ENCODE data around the gene STIM1. TPM values are rescaled to one million over a fixed set of nuclear protein-coding genes. Genes with fewer than 3 reads are reported as not detected.

The STIM1 gene
- total RNA-seq, 1 experiment from 2014 or later, result 28.3 TPM

- Histone ChIP-seq H3K79me2 (ENCODE audit: low read depth) (no peaks in the 10 kb centered on the region), H4K20me1 (ENCODE audit: insufficient read depth) (no peaks in the 10 kb centered on the region), H3K36me3 (ENCODE audit: low read depth) (no peaks in the 10 kb centered on the region), H3K27ac (no peak overlapping the region), H3K27me3 (ENCODE audit: insufficient read depth, low read depth) (no peaks in the 10 kb centered on the region), H3K4me2 (no peak overlapping the region), H3F3A (ENCODE audit: insufficient read depth, low read depth) (no peaks in the 10 kb centered on the region), H3K4me1 (replicated peaks; ENCODE audit: insufficient read depth) (peaks cover 12% of the 10 kb centered on the region), H3K9me2 (ENCODE audit: insufficient read depth) (no peaks in the 10 kb centered on the region), H3K4me3 (no peak overlapping the region), H2AFZ (no peak overlapping the region), H3K9me3 (ENCODE audit: insufficient read depth, low read depth) (no peaks in the 10 kb centered on the region)
- intact Hi-C loops (cut with micrococcal nuclease; ENCODE audit: unreplicated experiment), result no loop called here
- ChIA-PET POLR2A (ENCODE audit: unreplicated experiment) (no interaction called here), CTCF (no interaction called here)
- DNase-seq, result no peak
- TF ChIP-seq EZH2 (IDR thresholded peaks at IDR 0.05; ENCODE audit: low read depth), result no peak
- TF ChIP-seq, protein P1, sequence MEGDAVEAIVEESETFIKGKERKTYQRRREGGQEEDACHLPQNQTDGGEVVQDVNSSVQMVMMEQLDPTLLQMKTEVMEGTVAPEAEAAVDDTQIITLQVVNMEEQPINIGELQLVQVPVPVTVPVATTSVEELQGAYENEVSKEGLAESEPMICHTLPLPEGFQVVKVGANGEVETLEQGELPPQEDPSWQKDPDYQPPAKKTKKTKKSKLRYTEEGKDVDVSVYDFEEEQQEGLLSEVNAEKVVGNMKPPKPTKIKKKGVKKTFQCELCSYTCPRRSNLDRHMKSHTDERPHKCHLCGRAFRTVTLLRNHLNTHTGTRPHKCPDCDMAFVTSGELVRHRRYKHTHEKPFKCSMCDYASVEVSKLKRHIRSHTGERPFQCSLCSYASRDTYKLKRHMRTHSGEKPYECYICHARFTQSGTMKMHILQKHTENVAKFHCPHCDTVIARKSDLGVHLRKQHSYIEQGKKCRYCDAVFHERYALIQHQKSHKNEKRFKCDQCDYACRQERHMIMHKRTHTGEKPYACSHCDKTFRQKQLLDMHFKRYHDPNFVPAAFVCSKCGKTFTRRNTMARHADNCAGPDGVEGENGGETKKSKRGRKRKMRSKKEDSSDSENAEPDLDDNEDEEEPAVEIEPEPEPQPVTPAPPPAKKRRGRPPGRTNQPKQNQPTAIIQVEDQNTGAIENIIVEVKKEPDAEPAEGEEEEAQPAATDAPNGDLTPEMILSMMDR (conservative IDR thresholded peaks at IDR 0.05), result no peak
- BruUV-seq (replicated peaks), result no TSS peak
These were observed 112.2 kb downstream of the STIM1 start for GRCh38 chr11:3967695-3968094.

- no TSS peak for BruUV-seq (replicated peaks)
- peaks cover 12% of the 10 kb centered on the region for H3K4me1 ChIP-seq (replicated peaks; ENCODE audit: insufficient read depth)
- TF ChIP-seq, protein P1 (conservative IDR thresholded peaks at IDR 0.05), result no peak
- no peak for TF ChIP-seq EZH2 (IDR thresholded peaks at IDR 0.05; ENCODE audit: low read depth)
- no peaks in the 10 kb centered on the region for H3K27me3 ChIP-seq (ENCODE audit: insufficient read depth, low read depth)
- no peak overlapping the region for H3K4me2 ChIP-seq
- H3K9me2 ChIP-seq (ENCODE audit: insufficient read depth), result no peaks in the 10 kb centered on the region
- intact Hi-C loops (cut with micrococcal nuclease; ENCODE audit: unreplicated experiment), result no loop called here
- H3K27ac ChIP-seq, result no peak overlapping the region
- H3F3A ChIP-seq (ENCODE audit: insufficient read depth, low read depth), result no peaks in the 10 kb centered on the region
- no peaks in the 10 kb centered on the region for H3K9me3 ChIP-seq (ENCODE audit: insufficient read depth, low read depth)
- no peaks in the 10 kb centered on the region for H3K36me3 ChIP-seq (ENCODE audit: low read depth)
- DNase-seq, result no peak
- ChIA-PET POLR2A (ENCODE audit: unreplicated experiment) (no interaction called here), CTCF (interaction anchor here (0.6 kb wide), 1 partner anchor 117 kb away, joined by 4 read pairs; no protein-coding TSS in a partner anchor)
- H3K4me3 ChIP-seq, result no peak overlapping the region
- H4K20me1 ChIP-seq (ENCODE audit: insufficient read depth), result no peaks in the 10 kb centered on the region
- no peaks in the 10 kb centered on the region for H3K79me2 ChIP-seq (ENCODE audit: low read depth)
- no peak overlapping the region for H2AFZ ChIP-seq
These were observed 113.7 kb downstream of the STIM1 start for GRCh38 chr11:3969200-3969599.

GRCh38 chr11:3969613-3970012, 114.1 kb downstream of the STIM1 start:
- Histone ChIP-seq H4K20me1 (ENCODE audit: insufficient read depth) (no peaks in the 10 kb centered on the region), H3F3A (ENCODE audit: insufficient read depth, low read depth) (no peaks in the 10 kb centered on the region), H3K27ac (no peak overlapping the region), H3K27me3 (ENCODE audit: insufficient read depth, low read depth) (no peaks in the 10 kb centered on the region), H3K4me2 (no peak overlapping the region), H3K4me1 (replicated peaks; ENCODE audit: insufficient read depth) (peaks cover 12% of the 10 kb centered on the region), H3K4me3 (no peak overlapping the region), H3K9me2 (ENCODE audit: insufficient read depth) (no peaks in the 10 kb centered on the region), H3K79me2 (ENCODE audit: low read depth) (no peaks in the 10 kb centered on the region), H3K9me3 (ENCODE audit: insufficient read depth, low read depth) (no peaks in the 10 kb centered on the region), H2AFZ (no peak overlapping the region), H3K36me3 (ENCODE audit: low read depth) (no peaks in the 10 kb centered on the region)
- BruUV-seq (replicated peaks), result no TSS peak
- intact Hi-C loops (cut with micrococcal nuclease; ENCODE audit: unreplicated experiment), result no loop called here
- DNase-seq, result no peak
- ChIA-PET POLR2A (ENCODE audit: unreplicated experiment) (no interaction called here), CTCF (no interaction called here)
- TF ChIP-seq EZH2 (IDR thresholded peaks at IDR 0.05; ENCODE audit: low read depth), result no peak
- TF ChIP-seq, protein P1 (conservative IDR thresholded peaks at IDR 0.05), result no peak
